ENCODE measurements around the gene FANK1. TPM values are rescaled to one million over a fixed set of nuclear protein-coding genes. Genes with fewer than 3 reads are reported as not detected.

Gene FANK1
- total RNA-seq, 2 experiments from 2014 or later = 0.25 TPM; not detected in 1

DNA sequence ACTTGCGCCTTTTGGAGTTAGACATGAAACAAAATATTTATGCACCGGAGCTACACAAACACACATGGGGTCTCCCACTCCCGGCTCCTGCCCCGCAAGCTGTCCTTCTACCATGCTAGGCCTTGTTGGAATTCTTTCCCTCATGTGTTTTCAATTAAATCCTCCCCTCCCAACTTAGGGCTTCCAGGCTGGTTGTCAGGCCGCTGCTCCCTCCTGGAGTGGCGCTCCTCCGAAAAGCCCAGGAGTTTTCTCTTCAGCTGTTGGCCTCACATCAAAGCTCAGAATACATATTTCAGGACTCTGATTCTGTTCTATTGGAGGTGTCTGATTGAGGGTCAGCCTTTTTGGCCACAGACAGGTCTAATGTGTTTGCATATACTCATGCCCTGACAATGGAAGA is 113.3 kb downstream of the FANK1 start:
- Mint-ChIP-seq H3K27ac (no peak overlapping the region), H3K27me3 (no peaks in the 10 kb centered on the region), H3K9me3 (no peaks in the 10 kb centered on the region), H3K4me3 (no peak overlapping the region), H3K36me3 (ENCODE audit: low read depth) (no peaks in the 10 kb centered on the region), H3K4me1 (ENCODE audit: low read depth) (no peaks in the 10 kb centered on the region)
- intact Hi-C loops (cut with DNase I, micrococcal nuclease) = no loop called here
- H3K9me3 ChIP-seq (ENCODE audit: control insufficient read depth in 1 of 2, insufficient read depth in 1 of 2, low read length in 2 of 2) = no peaks in the 10 kb centered on the region
- CTCF ChIA-PET = no interaction called here
- TF ChIP-seq, protein P1, sequence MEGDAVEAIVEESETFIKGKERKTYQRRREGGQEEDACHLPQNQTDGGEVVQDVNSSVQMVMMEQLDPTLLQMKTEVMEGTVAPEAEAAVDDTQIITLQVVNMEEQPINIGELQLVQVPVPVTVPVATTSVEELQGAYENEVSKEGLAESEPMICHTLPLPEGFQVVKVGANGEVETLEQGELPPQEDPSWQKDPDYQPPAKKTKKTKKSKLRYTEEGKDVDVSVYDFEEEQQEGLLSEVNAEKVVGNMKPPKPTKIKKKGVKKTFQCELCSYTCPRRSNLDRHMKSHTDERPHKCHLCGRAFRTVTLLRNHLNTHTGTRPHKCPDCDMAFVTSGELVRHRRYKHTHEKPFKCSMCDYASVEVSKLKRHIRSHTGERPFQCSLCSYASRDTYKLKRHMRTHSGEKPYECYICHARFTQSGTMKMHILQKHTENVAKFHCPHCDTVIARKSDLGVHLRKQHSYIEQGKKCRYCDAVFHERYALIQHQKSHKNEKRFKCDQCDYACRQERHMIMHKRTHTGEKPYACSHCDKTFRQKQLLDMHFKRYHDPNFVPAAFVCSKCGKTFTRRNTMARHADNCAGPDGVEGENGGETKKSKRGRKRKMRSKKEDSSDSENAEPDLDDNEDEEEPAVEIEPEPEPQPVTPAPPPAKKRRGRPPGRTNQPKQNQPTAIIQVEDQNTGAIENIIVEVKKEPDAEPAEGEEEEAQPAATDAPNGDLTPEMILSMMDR (IDR thresholded peaks at IDR 0.05) = no peak
- no peak for ATAC-seq (ENCODE audit: poor library complexity)
- H3K36me3 ChIP-seq (ENCODE audit: insufficient read depth, low read length) = no peaks in the 10 kb centered on the region
- no peak overlapping the region for H3K4me3 ChIP-seq (ENCODE audit: low read length)
- peaks cover 0 to 4% of the 10 kb centered on the region in 2 experiments for H3K27me3 ChIP-seq (ENCODE audit: control insufficient read depth in 1 of 2, insufficient read depth in 2 of 2, low read length in 2 of 2)
- POLR2A ChIA-PET = no interaction called here
- no peak for DNase-seq
- H3K4me1 ChIP-seq (ENCODE audit: insufficient read depth, low read length) = no peaks in the 10 kb centered on the region
- no peak overlapping the region for H3K27ac ChIP-seq (ENCODE audit: low read depth in 1 of 2, low read length in 2 of 2)

DNA sequence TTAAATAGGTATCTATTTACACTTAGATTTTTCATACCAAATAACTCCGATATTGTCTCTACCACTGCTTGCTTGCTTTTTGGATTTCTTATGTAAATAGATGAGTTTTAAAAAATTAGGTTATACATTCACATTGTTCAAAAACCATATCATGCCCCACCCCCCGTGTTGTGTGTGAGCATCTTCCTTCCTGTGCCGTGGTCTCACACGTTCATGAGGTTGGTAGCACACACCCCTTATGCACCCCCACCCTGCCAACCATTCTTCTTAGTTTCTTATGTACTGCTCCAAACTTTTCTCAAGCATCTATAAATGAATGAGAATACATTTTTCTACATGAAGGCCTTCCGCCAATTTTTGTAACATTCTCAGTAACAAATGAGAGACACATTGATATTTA is 115.6 kb downstream of the FANK1 start:
- peaks cover 0 to 4% of the 10 kb centered on the region in 2 experiments for H3K27me3 ChIP-seq (ENCODE audit: control insufficient read depth in 1 of 2, insufficient read depth in 2 of 2, low read length in 2 of 2)
- H3K4me3 ChIP-seq (ENCODE audit: low read length) = no peak overlapping the region
- H3K36me3 Mint-ChIP-seq (ENCODE audit: low read depth) = no peaks in the 10 kb centered on the region
- ATAC-seq (ENCODE audit: poor library complexity) (peak; percentile 43), DNase-seq (peak in 4 of 14 experiments; percentile 6 to 36 (median 12))
- no peaks in the 10 kb centered on the region for H3K36me3 ChIP-seq (ENCODE audit: insufficient read depth, low read length)
- ChIA-PET CTCF (no interaction called here), POLR2A (no interaction called here)
- no peaks in the 10 kb centered on the region for H3K9me3 ChIP-seq (ENCODE audit: control insufficient read depth in 1 of 2, insufficient read depth in 1 of 2, low read length in 2 of 2)
- intact Hi-C loops (cut with DNase I, micrococcal nuclease) = no loop called here
- no peaks in the 10 kb centered on the region for H3K9me3 Mint-ChIP-seq
- no peak overlapping the region for H3K27ac ChIP-seq (ENCODE audit: low read depth in 1 of 2, low read length in 2 of 2)
- no peak overlapping the region for H3K27ac Mint-ChIP-seq
- TF ChIP-seq, protein P1 (IDR thresholded peaks at IDR 0.05) = no peak
- H3K4me1 ChIP-seq (ENCODE audit: insufficient read depth, low read length) = no peaks in the 10 kb centered on the region
- H3K4me1 Mint-ChIP-seq (ENCODE audit: low read depth) = no peaks in the 10 kb centered on the region
- H3K4me3 Mint-ChIP-seq = no peak overlapping the region
- peaks cover 4% of the 10 kb centered on the region for H3K27me3 Mint-ChIP-seq

DNA sequence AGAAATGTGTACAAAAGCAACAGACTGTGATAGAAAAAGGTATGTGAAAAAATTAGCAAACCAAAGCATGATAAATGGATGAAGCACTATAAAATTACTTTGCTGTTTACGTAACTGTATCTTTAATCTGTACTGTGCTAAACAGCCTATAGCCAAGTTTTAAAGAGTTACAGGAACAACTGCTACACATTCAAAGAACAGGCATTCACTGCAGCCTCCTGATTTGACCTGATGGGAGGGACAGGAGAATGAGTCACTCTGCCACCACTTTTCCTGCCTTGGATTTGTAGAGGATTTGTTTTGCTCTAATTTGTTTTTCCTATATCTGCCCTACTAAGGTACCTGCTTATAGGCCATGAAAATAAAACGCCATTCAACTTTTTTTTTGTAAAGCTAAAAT is 116.1 kb downstream of the FANK1 start:
- CTCF ChIA-PET = interaction anchor here (1.1 kb wide), 1 partner anchor 18 kb away, joined by 3 read pairs; no protein-coding TSS in a partner anchor
- no peak for DNase-seq
- H3K27ac ChIP-seq (ENCODE audit: low read depth in 1 of 2, low read length in 2 of 2) = no peak overlapping the region
- Mint-ChIP-seq H3K9me3 (no peaks in the 10 kb centered on the region), H3K27me3 (peaks cover 4% of the 10 kb centered on the region), H3K4me3 (no peak overlapping the region), H3K36me3 (ENCODE audit: low read depth) (no peaks in the 10 kb centered on the region), H3K4me1 (ENCODE audit: low read depth) (no peaks in the 10 kb centered on the region), H3K27ac (no peak overlapping the region)
- TF ChIP-seq, protein P1 (IDR thresholded peaks at IDR 0.05) = no peak
- H3K27me3 ChIP-seq (ENCODE audit: control insufficient read depth in 1 of 2, insufficient read depth in 2 of 2, low read length in 2 of 2) = peaks cover 0 to 4% of the 10 kb centered on the region in 2 experiments
- H3K36me3 ChIP-seq (ENCODE audit: insufficient read depth, low read length) = no peaks in the 10 kb centered on the region
- no peaks in the 10 kb centered on the region for H3K9me3 ChIP-seq (ENCODE audit: control insufficient read depth in 1 of 2, insufficient read depth in 1 of 2, low read length in 2 of 2)
- POLR2A ChIA-PET = no interaction called here
- H3K4me1 ChIP-seq (ENCODE audit: insufficient read depth, low read length) = no peaks in the 10 kb centered on the region
- intact Hi-C loops (cut with DNase I, micrococcal nuclease) = no loop called here
- no peak overlapping the region for H3K4me3 ChIP-seq (ENCODE audit: low read length)
- no peak for ATAC-seq (ENCODE audit: poor library complexity)
